WTC11 (cell line): ENCODE results near the gene SPSB4. TPM values are rescaled to one million over a fixed set of nuclear protein-coding genes. Genes with fewer than 3 reads are reported as not detected.

Experiments used
- ATF1 ChIP-seq: sonication (generic); formaldehyde crosslinking; IDR thresholded peaks from 2 replicates; pipeline ENCODE4 v1.8.1; 2023; ENCODE audit warnings: mild to moderate bottlenecking, moderate library complexity, missing genetic modification reagents
- ATF6 ChIP-seq: sonication (generic); formaldehyde crosslinking; IDR thresholded peaks from 2 replicates; pipeline ENCODE4 v1.8.1; 2023; ENCODE audit warnings: mild to moderate bottlenecking, missing genetic modification reagents
- CBFB ChIP-seq: sonication (generic); formaldehyde crosslinking; IDR thresholded peaks from 2 replicates; pipeline ENCODE4 v1.8.1; 2022; ENCODE audit warnings: mild to moderate bottlenecking, low read depth, missing genetic modification reagents
- CREB1 ChIP-seq: sonication (generic); formaldehyde crosslinking; IDR thresholded peaks from 2 replicates; pipeline ENCODE4 v1.8.0; 2023; ENCODE audit warnings: mild to moderate bottlenecking, missing genetic modification reagents
- ERG ChIP-seq: fragments of 250-450 bp; sonication (Bioruptor Pico); IDR thresholded peaks from 2 replicates; pipeline ENCODE4 v1.8.0; 2021; ENCODE audit warnings: mild to moderate bottlenecking
- ETV6 ChIP-seq: sonication (generic); formaldehyde crosslinking; IDR thresholded peaks from 2 replicates; pipeline ENCODE4 v1.8.1; 2022; ENCODE audit warnings: mild to moderate bottlenecking, missing genetic modification reagents
- GABPB1 ChIP-seq: sonication (generic); formaldehyde crosslinking; IDR thresholded peaks from 2 replicates; pipeline ENCODE4 v1.8.1; 2023; ENCODE audit warnings: mild to moderate bottlenecking, missing genetic modification reagents
- JAZF1 ChIP-seq: fragments of 250-450 bp; sonication (Bioruptor Pico); IDR thresholded peaks from 2 replicates; pipeline ENCODE4 v1.9.0; 2021; ENCODE audit warnings: moderate library complexity, mild to moderate bottlenecking, inconsistent platforms
- MXD4 ChIP-seq: fragments of 250-450 bp; sonication (Bioruptor Pico); IDR thresholded peaks from 2 replicates; pipeline ENCODE4 v1.8.0; 2021; ENCODE audit warnings: mild to moderate bottlenecking, moderate library complexity, borderline replicate concordance
- NFE2L1 ChIP-seq: sonication (generic); formaldehyde crosslinking; IDR thresholded peaks from 2 replicates; pipeline ENCODE4 v1.8.1; 2023; ENCODE audit warnings: missing genetic modification reagents
- NR1H2 ChIP-seq: sonication (generic); formaldehyde crosslinking; IDR thresholded peaks from 2 replicates; pipeline ENCODE4 v1.9.0; 2021; ENCODE audit warnings: mild to moderate bottlenecking, moderate library complexity, missing genetic modification reagents
- NR3C1 ChIP-seq: sonication (generic); formaldehyde crosslinking; conservative IDR thresholded peaks from 2 replicates; pipeline ENCODE4 v1.8.1; 2023; ENCODE audit warnings: low read depth, mild to moderate bottlenecking, missing genetic modification reagents
- PRRX2 ChIP-seq: fragments of 250-450 bp; sonication (Bioruptor Pico); IDR thresholded peaks from 2 replicates; pipeline ENCODE4 v1.8.0; 2021; ENCODE audit warnings: mild to moderate bottlenecking
- RORB ChIP-seq: fragments of 250-450 bp; sonication (Bioruptor Pico); IDR thresholded peaks from 2 replicates; pipeline ENCODE4 v1.9.0; 2021; ENCODE audit warnings: mild to moderate bottlenecking
- SP1 ChIP-seq: sonication (generic); formaldehyde crosslinking; conservative IDR thresholded peaks from 2 replicates; pipeline ENCODE4 v1.8.1; 2022; ENCODE audit warnings: missing genetic modification reagents
- TP53 ChIP-seq: sonication (generic); formaldehyde crosslinking; IDR thresholded peaks from 2 replicates; pipeline ENCODE4 v1.8.1; 2023; ENCODE audit warnings: mild to moderate bottlenecking, missing genetic modification reagents
- USF2 ChIP-seq: sonication (generic); formaldehyde crosslinking; IDR thresholded peaks from 2 replicates; pipeline ENCODE4 v1.8.1; 2023; ENCODE audit warnings: mild to moderate bottlenecking, missing genetic modification reagents, moderate library complexity
- ZBTB43 ChIP-seq: sonication (generic); formaldehyde crosslinking; IDR thresholded peaks from 2 replicates; pipeline ENCODE4 v1.8.1; 2023; ENCODE audit warnings: mild to moderate bottlenecking, missing genetic modification reagents
- ZNF232 ChIP-seq: sonication (generic); formaldehyde crosslinking; IDR thresholded peaks from 2 replicates; pipeline ENCODE4 v1.8.0; 2022; ENCODE audit warnings: mild to moderate bottlenecking, missing genetic modification reagents
- ZNF396 ChIP-seq: fragments of 250-450 bp; sonication (Bioruptor Pico); IDR thresholded peaks from 2 replicates; pipeline ENCODE4 v1.8.0; 2021; ENCODE audit warnings: mild to moderate bottlenecking, moderate library complexity, borderline replicate concordance
- ZNF416 ChIP-seq: fragments of 250-450 bp; sonication (Bioruptor Pico); IDR thresholded peaks from 2 replicates; pipeline ENCODE4 v1.9.0; 2021; ENCODE audit warnings: mild to moderate bottlenecking, inconsistent platforms
- ZNF423 ChIP-seq: fragments of 250-450 bp; sonication (Bioruptor Pico); IDR thresholded peaks from 2 replicates; pipeline ENCODE4 v2.1.2; 2022; ENCODE audit warnings: mild to moderate bottlenecking, moderate library complexity
- ZNF671 ChIP-seq: fragments of 250-450 bp; sonication (Bioruptor Pico); IDR thresholded peaks from 2 replicates; pipeline ENCODE4 v1.8.0; 2021; ENCODE audit warnings: mild to moderate bottlenecking
- total RNA-seq: library from RNA; stranded (reverse); gene quantifications from 3 replicates; pipeline ENCODE4 v1.2.3, GENCODE V29; 2021
- TF ChIP-seq, protein P1 (sequence below): fragments of 250-450 bp; sonication (Bioruptor Pico); IDR thresholded peaks from 2 replicates; pipeline ENCODE4 v1.9.0; 2021; ENCODE audit warnings: mild to moderate bottlenecking, borderline replicate concordance
- TF ChIP-seq, protein P2 (sequence below): sonication (generic); formaldehyde crosslinking; IDR thresholded peaks from 2 replicates; pipeline ENCODE4 v1.8.1; 2022; ENCODE audit warnings: low read depth, missing genetic modification reagents, borderline replicate concordance
- TF ChIP-seq, protein P3 (sequence below): sonication (generic); formaldehyde crosslinking; IDR thresholded peaks from 2 replicates; pipeline ENCODE4 v1.8.1; 2022; ENCODE audit warnings: mild to moderate bottlenecking, missing genetic modification reagents, moderate library complexity, borderline replicate concordance
- TF ChIP-seq, protein P4 (sequence below): sonication (generic); formaldehyde crosslinking; conservative IDR thresholded peaks from 2 replicates; pipeline ENCODE4 v1.8.1; 2022; ENCODE audit warnings: mild to moderate bottlenecking, missing genetic modification reagents

The SPSB4 gene
- total RNA-seq, 1 experiment from 2014 or later = 19.7 TPM

GRCh38 chr3:141074529-141074928 lies 23.4 kb downstream of the SPSB4 start (continued):
- TF ChIP-seq, protein P1, sequence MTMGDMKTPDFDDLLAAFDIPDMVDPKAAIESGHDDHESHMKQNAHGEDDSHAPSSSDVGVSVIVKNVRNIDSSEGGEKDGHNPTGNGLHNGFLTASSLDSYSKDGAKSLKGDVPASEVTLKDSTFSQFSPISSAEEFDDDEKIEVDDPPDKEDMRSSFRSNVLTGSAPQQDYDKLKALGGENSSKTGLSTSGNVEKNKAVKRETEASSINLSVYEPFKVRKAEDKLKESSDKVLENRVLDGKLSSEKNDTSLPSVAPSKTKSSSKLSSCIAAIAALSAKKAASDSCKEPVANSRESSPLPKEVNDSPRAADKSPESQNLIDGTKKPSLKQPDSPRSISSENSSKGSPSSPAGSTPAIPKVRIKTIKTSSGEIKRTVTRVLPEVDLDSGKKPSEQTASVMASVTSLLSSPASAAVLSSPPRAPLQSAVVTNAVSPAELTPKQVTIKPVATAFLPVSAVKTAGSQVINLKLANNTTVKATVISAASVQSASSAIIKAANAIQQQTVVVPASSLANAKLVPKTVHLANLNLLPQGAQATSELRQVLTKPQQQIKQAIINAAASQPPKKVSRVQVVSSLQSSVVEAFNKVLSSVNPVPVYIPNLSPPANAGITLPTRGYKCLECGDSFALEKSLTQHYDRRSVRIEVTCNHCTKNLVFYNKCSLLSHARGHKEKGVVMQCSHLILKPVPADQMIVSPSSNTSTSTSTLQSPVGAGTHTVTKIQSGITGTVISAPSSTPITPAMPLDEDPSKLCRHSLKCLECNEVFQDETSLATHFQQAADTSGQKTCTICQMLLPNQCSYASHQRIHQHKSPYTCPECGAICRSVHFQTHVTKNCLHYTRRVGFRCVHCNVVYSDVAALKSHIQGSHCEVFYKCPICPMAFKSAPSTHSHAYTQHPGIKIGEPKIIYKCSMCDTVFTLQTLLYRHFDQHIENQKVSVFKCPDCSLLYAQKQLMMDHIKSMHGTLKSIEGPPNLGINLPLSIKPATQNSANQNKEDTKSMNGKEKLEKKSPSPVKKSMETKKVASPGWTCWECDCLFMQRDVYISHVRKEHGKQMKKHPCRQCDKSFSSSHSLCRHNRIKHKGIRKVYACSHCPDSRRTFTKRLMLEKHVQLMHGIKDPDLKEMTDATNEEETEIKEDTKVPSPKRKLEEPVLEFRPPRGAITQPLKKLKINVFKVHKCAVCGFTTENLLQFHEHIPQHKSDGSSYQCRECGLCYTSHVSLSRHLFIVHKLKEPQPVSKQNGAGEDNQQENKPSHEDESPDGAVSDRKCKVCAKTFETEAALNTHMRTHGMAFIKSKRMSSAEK = no peak
- TF ChIP-seq, protein P2, sequence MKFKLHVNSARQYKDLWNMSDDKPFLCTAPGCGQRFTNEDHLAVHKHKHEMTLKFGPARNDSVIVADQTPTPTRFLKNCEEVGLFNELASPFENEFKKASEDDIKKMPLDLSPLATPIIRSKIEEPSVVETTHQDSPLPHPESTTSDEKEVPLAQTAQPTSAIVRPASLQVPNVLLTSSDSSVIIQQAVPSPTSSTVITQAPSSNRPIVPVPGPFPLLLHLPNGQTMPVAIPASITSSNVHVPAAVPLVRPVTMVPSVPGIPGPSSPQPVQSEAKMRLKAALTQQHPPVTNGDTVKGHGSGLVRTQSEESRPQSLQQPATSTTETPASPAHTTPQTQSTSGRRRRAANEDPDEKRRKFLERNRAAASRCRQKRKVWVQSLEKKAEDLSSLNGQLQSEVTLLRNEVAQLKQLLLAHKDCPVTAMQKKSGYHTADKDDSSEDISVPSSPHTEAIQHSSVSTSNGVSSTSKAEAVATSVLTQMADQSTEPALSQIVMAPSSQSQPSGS = no peak
- TF ChIP-seq ZNF671 (CRISPR knock-in tag) (0 out of 2 replicates have a peak, but pooled peaks have one; percentile 6), SP1 (CRISPR knock-in tag) (peak; percentile 56; the same call in 1 of the 2 replicates), ZNF416 (CRISPR knock-in tag) (no peak), ATF6 (CRISPR knock-in tag) (no peak), USF2 (CRISPR knock-in tag) (0 out of 2 replicates have a peak, but pooled peaks have one; percentile 16), ERG (CRISPR knock-in tag) (no peak), NR1H2 (CRISPR knock-in tag) (no peak), JAZF1 (CRISPR knock-in tag) (no peak), NFE2L1 (no peak), ZBTB43 (CRISPR knock-in tag) (no peak), ZNF396 (CRISPR knock-in tag) (no peak), CREB1 (CRISPR knock-in tag) (no peak; the same call in 1 of the 2 replicates), CBFB (CRISPR knock-in tag) (no peak), ZNF423 (CRISPR knock-in tag) (peak; percentile 73), RORB (CRISPR knock-in tag) (no peak), NR3C1 (no peak), TP53 (CRISPR knock-in tag) (no peak), GABPB1 (CRISPR knock-in tag) (no peak), ATF1 (CRISPR knock-in tag) (no peak), ETV6 (CRISPR knock-in tag) (peak; percentile 75), PRRX2 (CRISPR knock-in tag) (no peak), ZNF232 (CRISPR knock-in tag) (no peak), MXD4 (CRISPR knock-in tag) (no peak)
- TF ChIP-seq, protein P3, sequence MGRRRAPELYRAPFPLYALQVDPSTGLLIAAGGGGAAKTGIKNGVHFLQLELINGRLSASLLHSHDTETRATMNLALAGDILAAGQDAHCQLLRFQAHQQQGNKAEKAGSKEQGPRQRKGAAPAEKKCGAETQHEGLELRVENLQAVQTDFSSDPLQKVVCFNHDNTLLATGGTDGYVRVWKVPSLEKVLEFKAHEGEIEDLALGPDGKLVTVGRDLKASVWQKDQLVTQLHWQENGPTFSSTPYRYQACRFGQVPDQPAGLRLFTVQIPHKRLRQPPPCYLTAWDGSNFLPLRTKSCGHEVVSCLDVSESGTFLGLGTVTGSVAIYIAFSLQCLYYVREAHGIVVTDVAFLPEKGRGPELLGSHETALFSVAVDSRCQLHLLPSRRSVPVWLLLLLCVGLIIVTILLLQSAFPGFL (CRISPR knock-in tag) = no peak
- TF ChIP-seq, protein P4, sequence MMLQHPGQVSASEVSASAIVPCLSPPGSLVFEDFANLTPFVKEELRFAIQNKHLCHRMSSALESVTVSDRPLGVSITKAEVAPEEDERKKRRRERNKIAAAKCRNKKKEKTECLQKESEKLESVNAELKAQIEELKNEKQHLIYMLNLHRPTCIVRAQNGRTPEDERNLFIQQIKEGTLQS (CRISPR knock-in tag) = no peak
